ENCODE measurements around the gene CYCS. TPM values are rescaled to one million over a fixed set of nuclear protein-coding genes. Genes with fewer than 3 reads are reported as not detected.

The CYCS gene
- total and polyA plus RNA-seq, 8 donors, result 13.0 to 31.9 (median 26.3) TPM

DNA sequence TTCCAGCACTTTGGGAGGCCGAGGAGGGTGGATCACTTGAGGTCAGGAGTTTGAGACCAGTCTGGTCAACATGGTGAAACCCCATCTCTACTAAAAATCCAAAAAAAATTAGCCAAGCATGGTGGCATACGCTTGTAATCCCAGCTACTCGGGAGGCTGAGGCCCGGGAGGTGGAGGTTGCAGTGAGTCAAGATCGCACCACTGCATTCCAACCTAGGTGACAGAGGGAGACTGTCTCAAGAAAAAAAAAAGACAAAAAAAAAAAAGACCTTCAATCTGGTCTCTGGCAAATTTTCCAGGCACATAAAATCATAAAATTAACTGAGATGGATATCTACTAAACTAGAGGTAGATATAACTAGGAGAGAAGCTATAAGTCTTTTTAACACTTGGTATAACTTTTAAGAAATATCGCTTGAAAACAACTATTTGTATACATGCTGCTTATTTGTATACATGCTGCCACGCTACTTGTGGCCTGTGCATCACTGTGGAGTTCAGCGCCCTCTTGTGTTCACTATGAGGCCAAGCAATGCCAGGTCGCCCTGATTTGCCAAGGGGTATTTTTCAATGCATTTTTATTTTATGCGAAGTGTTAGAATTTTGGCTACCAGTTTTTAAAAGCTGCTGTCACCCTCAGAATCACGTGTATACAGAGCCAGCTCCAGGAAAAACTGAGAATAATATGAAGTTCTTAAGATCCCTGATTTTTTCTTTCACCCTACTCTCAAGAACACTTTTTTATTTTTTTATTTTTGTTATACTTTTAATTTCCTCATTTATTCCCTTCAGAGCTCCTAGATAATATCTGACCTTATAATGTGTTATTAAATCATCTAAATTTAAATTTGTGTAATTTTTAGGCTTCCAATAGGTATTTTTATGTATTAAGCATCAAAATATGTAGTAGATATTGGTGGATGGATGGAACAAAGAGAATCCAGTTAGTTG lies 26.7 kb downstream of the CYCS start:
- intact Hi-C loops (cut with DNase I), result loop anchor here in 1 of 3 donors (10.0 kb wide), 1 partner anchor 284 kb away; no protein-coding TSS in a partner anchor
- ATAC-seq (peak; percentile 55 to 78 (median 65)), DNase-seq (peak in 5 of 6 donors; percentile 5 to 58 (median 42)), FAIRE-seq (no peak)
- Histone ChIP-seq H3K4me1 (peaks cover 0 to 2% (median 0%) of the 10 kb centered on the region in 3 donors), H3K9me3 (no peaks in the 10 kb centered on the region), H3K36me3 (no peaks in the 10 kb centered on the region), H3K4me3 (no peak overlapping the region), H3K27ac (no peak overlapping the region), H3K27me3 (no peaks in the 10 kb centered on the region)
- WGBS, 2 donors, result 23 to 25% methylated on average over 11 of the region's 11 CpGs
- TF ChIP-seq, protein P1, sequence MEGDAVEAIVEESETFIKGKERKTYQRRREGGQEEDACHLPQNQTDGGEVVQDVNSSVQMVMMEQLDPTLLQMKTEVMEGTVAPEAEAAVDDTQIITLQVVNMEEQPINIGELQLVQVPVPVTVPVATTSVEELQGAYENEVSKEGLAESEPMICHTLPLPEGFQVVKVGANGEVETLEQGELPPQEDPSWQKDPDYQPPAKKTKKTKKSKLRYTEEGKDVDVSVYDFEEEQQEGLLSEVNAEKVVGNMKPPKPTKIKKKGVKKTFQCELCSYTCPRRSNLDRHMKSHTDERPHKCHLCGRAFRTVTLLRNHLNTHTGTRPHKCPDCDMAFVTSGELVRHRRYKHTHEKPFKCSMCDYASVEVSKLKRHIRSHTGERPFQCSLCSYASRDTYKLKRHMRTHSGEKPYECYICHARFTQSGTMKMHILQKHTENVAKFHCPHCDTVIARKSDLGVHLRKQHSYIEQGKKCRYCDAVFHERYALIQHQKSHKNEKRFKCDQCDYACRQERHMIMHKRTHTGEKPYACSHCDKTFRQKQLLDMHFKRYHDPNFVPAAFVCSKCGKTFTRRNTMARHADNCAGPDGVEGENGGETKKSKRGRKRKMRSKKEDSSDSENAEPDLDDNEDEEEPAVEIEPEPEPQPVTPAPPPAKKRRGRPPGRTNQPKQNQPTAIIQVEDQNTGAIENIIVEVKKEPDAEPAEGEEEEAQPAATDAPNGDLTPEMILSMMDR (IDR thresholded peaks at IDR 0.05), result peak; percentile 48 to 89 (median 78)

DNA sequence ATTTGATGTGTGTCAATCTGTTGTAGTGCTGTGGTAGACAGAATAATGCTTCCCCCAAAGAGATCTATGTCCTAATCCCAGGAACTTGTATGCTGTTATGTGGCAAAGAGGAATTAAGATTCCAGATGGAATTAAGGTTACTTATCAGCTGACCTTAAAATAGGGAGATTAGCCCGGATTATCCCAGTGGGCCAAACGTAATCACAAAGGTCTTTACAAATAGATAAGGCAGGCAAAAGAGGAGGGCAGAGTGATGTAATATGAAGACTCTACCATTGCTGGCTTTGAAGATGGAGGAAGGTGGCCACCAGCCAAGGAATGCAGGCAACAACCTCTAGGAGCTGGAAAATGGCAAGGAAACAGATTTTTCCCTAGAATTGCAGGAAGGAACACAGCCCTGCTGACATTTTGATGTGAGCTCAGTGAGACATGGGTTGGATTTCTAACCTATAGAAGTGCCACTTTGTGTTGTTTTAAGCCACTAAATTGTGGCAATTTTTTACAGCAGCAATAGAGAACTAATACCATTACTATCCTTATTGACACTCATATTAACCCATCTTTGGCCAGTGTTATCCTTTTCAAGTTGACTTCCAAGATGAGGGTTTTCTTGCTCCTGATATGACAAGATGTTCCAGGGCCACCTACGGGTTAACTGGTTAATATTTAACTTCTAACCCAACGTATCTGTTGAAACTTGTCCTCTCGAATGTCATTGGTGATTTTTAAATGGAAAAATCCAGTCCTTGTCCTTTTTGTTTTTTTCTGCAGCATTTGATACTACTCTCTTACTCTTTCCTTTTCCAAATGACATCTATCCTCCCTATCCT lies 29.3 kb downstream of the CYCS start:
- H3K27ac ChIP-seq, result no peak overlapping the region
- intact Hi-C loops (cut with DNase I), result loop anchor here in 1 of 3 donors (10.0 kb wide), 1 partner anchor 281 kb away; no protein-coding TSS in a partner anchor
- 18 to 19% methylated on average over 5 of the region's 5 CpGs for WGBS, 2 donors
- TF ChIP-seq, protein P1 (IDR thresholded peaks at IDR 0.05), result no peak
- FAIRE-seq, result no peak
- H3K4me1 ChIP-seq, result peaks cover 0 to 2% (median 0%) of the 10 kb centered on the region in 3 donors
- no peak for DNase-seq
- H3K9me3 ChIP-seq, result no peaks in the 10 kb centered on the region
- H3K27me3 ChIP-seq, result no peaks in the 10 kb centered on the region
- no peaks in the 10 kb centered on the region for H3K36me3 ChIP-seq
- no peak overlapping the region for H3K4me3 ChIP-seq
- no peak for ATAC-seq

GRCh38 chr7:25093268-25093826 lies 31.7 kb downstream of the CYCS start:
- 70 to 74% methylated on average over 6 of the region's 6 CpGs for WGBS, 2 donors
- Histone ChIP-seq H3K27ac (no peak overlapping the region), H3K36me3 (no peaks in the 10 kb centered on the region), H3K27me3 (no peaks in the 10 kb centered on the region), H3K9me3 (no peaks in the 10 kb centered on the region), H3K4me3 (no peak overlapping the region), H3K4me1 (peaks cover 0 to 2% (median 0%) of the 10 kb centered on the region in 3 donors)
- intact Hi-C loops (cut with DNase I), result loop anchor here in 1 of 3 donors (10.0 kb wide), 1 partner anchor 279 kb away; no protein-coding TSS in a partner anchor
- DNase-seq (peak; percentile 40 to 79 (median 67)), ATAC-seq (peak; percentile 82 to 92 (median 90)), FAIRE-seq (no peak)
- TF ChIP-seq, protein P1 (IDR thresholded peaks at IDR 0.05), result peak; percentile 33 to 59 (median 48)

DNA sequence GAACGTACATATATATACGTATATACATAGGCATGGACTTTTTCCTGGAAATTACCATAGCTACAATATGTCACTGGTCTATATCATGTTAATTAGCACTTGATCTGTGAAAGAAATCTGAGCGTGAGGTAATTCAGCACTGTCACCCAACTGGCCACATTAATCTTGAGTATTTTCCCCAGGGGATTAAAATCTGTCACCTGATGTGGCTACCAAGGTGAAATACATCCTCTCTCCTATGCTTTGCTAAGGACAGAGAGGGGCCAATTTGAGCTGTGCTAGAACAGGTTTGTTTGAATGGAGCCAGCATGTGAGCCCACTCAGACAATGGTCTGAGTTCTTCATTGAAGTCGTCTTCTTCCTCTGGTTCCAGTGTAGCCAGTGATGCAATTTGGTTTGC lies 33.3 kb downstream of the CYCS start:
- FAIRE-seq (no peak), DNase-seq (no peak), ATAC-seq (no peak)
- WGBS, 2 donors, result 59 to 69% methylated on average over 4 of the region's 4 CpGs
- H3K4me1 ChIP-seq, result peaks cover 0 to 2% (median 0%) of the 10 kb centered on the region in 3 donors
- H3K4me3 ChIP-seq, result no peak overlapping the region
- H3K9me3 ChIP-seq, result no peaks in the 10 kb centered on the region
- H3K27me3 ChIP-seq, result no peaks in the 10 kb centered on the region
- no peak overlapping the region for H3K27ac ChIP-seq
- intact Hi-C loops (cut with DNase I), result loop anchor here in 1 of 3 donors (10.0 kb wide), 1 partner anchor 277 kb away; no protein-coding TSS in a partner anchor
- no peaks in the 10 kb centered on the region for H3K36me3 ChIP-seq
- TF ChIP-seq, protein P1 (IDR thresholded peaks at IDR 0.05), result no peak
